Measurements from ENCODE around the gene HNRNPL. TPM values are rescaled to one million over a fixed set of nuclear protein-coding genes. Genes with fewer than 3 reads are reported as not detected.

The HNRNPL gene
- total and polyA plus RNA-seq, 2 of the 8 experiments (the other 6 are each of a cell fraction or from before 2014, with no cell fraction given) = 404 to 779 TPM

GRCh38 chr19:38812841-38813320 lies 36.9 kb downstream of the HNRNPL start, which contains the start of gene LGALS4 (continued):
- no peak for TF ChIP-seq ATF2 (IDR thresholded peaks at IDR 0.05; ENCODE audit: low read length)
- no peak for TF ChIP-seq TEAD4 (IDR thresholded peaks at IDR 0.05; ENCODE audit: low read depth, low read length)
- no peak for TF ChIP-seq TBP (IDR thresholded peaks at IDR 0.05; ENCODE audit: low read depth, low read length)
- TF ChIP-seq SUZ12 (IDR thresholded peaks at IDR 0.05; ENCODE audit: low read length) = no peak
- no peak for TF ChIP-seq GTF2F1 (IDR thresholded peaks at IDR 0.05; ENCODE audit: borderline replicate concordance, low read depth, low read length)

Measured in H1 (cell line).